GM12878 (cell line): Measurements from ENCODE around the gene BAZ2A. TPM values are rescaled to one million over a fixed set of nuclear protein-coding genes. Genes with fewer than 3 reads are reported as not detected.

ENCODE experiments used
- ATAC-seq: fragments of 200-7000 bp; cut with Tn5 transposase; 3 replicates; pipeline ENCODE4 v1.9.1; 2020; ENCODE audit warnings: mild to moderate bottlenecking, moderate library complexity
- BruUV-seq: library from RNA; stranded (reverse); fragments of 400-500 nt; replicated peaks from 2 replicates; lab custom pipeline; 2021; lab: Mats Ljungman, UMichigan
- CTCF ChIA-PET: fragments of 300-600 bp; sonication (Branson Sonifier 250); formaldehyde crosslinking; extraction: SDS; loops from one replicate; lab custom pipeline; 2021; ENCODE audit warnings: inconsistent platforms; lab: Yijun Ruan, JAX
- POLR2A ChIA-PET: fragments of 350-600 bp; formaldehyde crosslinking; extraction: SDS; loops from one replicate; lab custom pipeline; 2021; ENCODE audit warnings: inconsistent platforms; lab: Charles Lee
- RAD21 ChIA-PET: fragments of 300-600 bp; sonication (Branson Sonifier 250); formaldehyde crosslinking; loops from one replicate; lab custom pipeline; 2023; ENCODE audit warnings: antibody characterized with exemption; ENCODE audit not compliant: unreplicated experiment; lab: Charles Lee
- SMC1A ChIA-PET: fragments of 300-600 bp; sonication (Branson Sonifier 250); formaldehyde crosslinking; loops from one replicate; lab custom pipeline; 2023; ENCODE audit not compliant: unreplicated experiment, uncharacterized antibody; lab: Charles Lee
- DNase-seq: peaks from one replicate; pipeline ENCODE4 v3.0.0-alpha.2; 2011; ENCODE audit warnings: low read depth, low spot score
- FAIRE-seq: peaks from 3 replicates; lab custom pipeline; 2011; peaks lifted over from hg19 to GRCh38; lab: Jason Lieb, UNC
- H2AFZ ChIP-seq: 2 replicates; pipeline ENCODE4 v1.6.0; 2011; ENCODE audit warnings: low read depth, low read length, control low read depth; ENCODE audit not compliant: control insufficient read depth
- H3K27ac ChIP-seq: 2 replicates; pipeline ENCODE4 v1.5.1; 2011; ENCODE audit warnings: control low read depth; ENCODE audit not compliant: control insufficient read depth, insufficient read depth
- H3K27me3 ChIP-seq, 2 experiments: replicated peaks in 1 of 2; 2 replicates each; pipeline versions ENCODE4 v1.6.0 to v1.6.1; 2011; ENCODE audit warnings: low read length in 1 of 2; ENCODE audit not compliant: control insufficient read depth in 2 of 2, insufficient read depth in 2 of 2
- H3K36me3 ChIP-seq, 2 experiments: 2 replicates each; pipeline ENCODE4 v1.5.1; 2011; ENCODE audit warnings: low read length in 1 of 2; ENCODE audit not compliant: control insufficient read depth in 2 of 2, insufficient read depth in 2 of 2
- H3K4me1 ChIP-seq: 2 replicates; pipeline ENCODE4 v1.6.1; 2011; ENCODE audit warnings: mild to moderate bottlenecking, low read length, moderate library complexity, mixed read lengths; ENCODE audit not compliant: control insufficient read depth, insufficient read depth
- H3K4me2 ChIP-seq: 2 replicates; pipeline ENCODE4 v1.6.0; 2011; ENCODE audit warnings: control low read depth; ENCODE audit not compliant: control insufficient read depth, insufficient read depth
- H3K4me3 ChIP-seq: fragments of 200-600 bp; sonication (generic); 2 replicates; pipeline ENCODE4 v1.5.1; 2016
- H3K79me2 ChIP-seq: 2 replicates; pipeline ENCODE4 v1.6.0; 2011; ENCODE audit warnings: low read length; ENCODE audit not compliant: control insufficient read depth, insufficient read depth
- H3K9ac ChIP-seq: 2 replicates; pipeline ENCODE4 v1.8.0; 2011; ENCODE audit warnings: low read length, control low read depth, mixed read lengths; ENCODE audit not compliant: control insufficient read depth, insufficient read depth
- H3K9me3 ChIP-seq: replicated peaks from 3 replicates; pipeline ENCODE4 v1.5.1; 2011; ENCODE audit warnings: mild to moderate bottlenecking, low read length; ENCODE audit not compliant: control insufficient read depth, insufficient read depth
- H4K20me1 ChIP-seq: 2 replicates; pipeline ENCODE4 v1.6.0; 2011; ENCODE audit not compliant: control insufficient read depth, insufficient read depth
- BCL3 ChIP-seq: IDR thresholded peaks from 2 replicates; pipeline ENCODE4 v1.6.1; 2011; ENCODE audit warnings: borderline replicate concordance, low read depth, mild to moderate bottlenecking, moderate library complexity, low read length; ENCODE audit not compliant: insufficient read depth, poor library complexity, severe bottlenecking
- NFIC ChIP-seq: IDR thresholded peaks from 2 replicates; pipeline ENCODE4 v1.6.1; 2012; ENCODE audit warnings: low read depth, mild to moderate bottlenecking, inconsistent platforms, low read length, moderate library complexity
- ZBTB11 ChIP-seq: fragments of 450-650 bp; formaldehyde crosslinking; IDR thresholded peaks from 2 replicates; pipeline ENCODE4 v1.5.0; 2022; ENCODE audit warnings: mild to moderate bottlenecking, missing genetic modification characterization
- WGBS: methylation state at CpG from one replicate; pipeline ENCODE4 v1.1.6; 2016; ENCODE audit warnings: low lambda C conversion rate; ENCODE audit not compliant: insufficient replicate concordance, insufficient coverage; ENCODE audit errors: missing lambda C conversion rate; 5-methylcytosine and 5-hydroxymethylcytosine counted together
- in situ Hi-C: fragments of 300-500 bp; cut with MboI; formaldehyde crosslinking; loops from 9 replicates; pipeline ENCODE4 v1.14.3; 2018; ENCODE audit warnings: mixed read lengths
- intact Hi-C: fragments of 100-400 bp; cut with micrococcal nuclease; formaldehyde crosslinking; loops from one replicate; pipeline ENCODE4 v1.14.2; 2022; ENCODE audit not compliant: unreplicated experiment
- polyA plus RNA-seq, 11 experiments: library from polyadenylated mRNA; depleted of rRNA in 4 of 11; unstranded in 6 of 11; stranded (reverse) in 5 of 11; fragments of >200 nt; fragmentation: Nextera tagmentation in 4 of 11; fragmentation: Illumina TruSeq in 1 of 11; extraction: Ambion mirVana in 4 of 11; extraction: Trizol in 1 of 11; gene quantifications; 1 replicate in 1 of 11; 2 replicates in 10 of 11; pipeline versions ENCODE4 v1.2.1 to v1.2.3, GENCODE V29; 2011 to 2016; ENCODE audit warnings: inconsistent platforms in 2 of 11, missing spikeins in 2 of 11, low read depth in 1 of 11
- total RNA-seq, 4 experiments: library from RNA; depleted of rRNA in 3 of 4; stranded (reverse); fragments of >200 nt in 3 of 4; fragmentation: Illumina TruSeq in 1 of 4; extraction: Trizol in 1 of 4; gene quantifications; 2 replicates each; pipeline versions ENCODE4 v1.2.1 to v1.2.3, GENCODE V29; 2013 to 2021

The BAZ2A gene
- total and polyA plus RNA-seq, 10 of the 15 experiments (the other 5 are each of a cell fraction or from before 2014, with no cell fraction given), result 4.8 to 90.2 (median 29.9) TPM

DNA sequence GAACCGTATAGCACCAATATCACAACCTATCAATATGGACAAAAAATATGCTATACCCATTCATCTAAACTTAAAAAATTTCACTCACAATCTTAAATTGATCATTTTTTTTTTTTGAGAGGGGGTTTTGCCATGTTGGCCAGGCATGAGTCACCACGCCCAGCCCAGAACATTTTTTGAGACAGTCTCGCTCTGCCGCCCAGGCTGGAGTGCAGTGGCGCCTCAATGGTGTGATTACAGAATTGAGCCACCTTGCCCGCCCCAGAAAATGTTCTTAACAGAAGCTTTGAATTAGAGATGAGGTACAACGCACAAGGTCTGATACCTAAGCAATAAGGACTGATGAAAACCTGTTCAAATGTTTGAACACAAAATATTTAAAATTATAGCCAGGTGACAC lies 31.4 kb upstream of the BAZ2A start:
- no peak overlapping the region for H3K9ac ChIP-seq
- WGBS, result 45% methylated on average over 7 of the region's 7 CpGs
- H3K27me3 ChIP-seq, result no peaks in the 10 kb centered on the region
- FAIRE-seq, result no peak
- no peak for DNase-seq
- H3K27ac ChIP-seq, result no peak overlapping the region
- H3K36me3 ChIP-seq, result peaks cover 4 to 19% of the 10 kb centered on the region in 2 experiments
- no peak overlapping the region for H2AFZ ChIP-seq
- TF ChIP-seq BCL3, result peak; percentile 24
- no peak for TF ChIP-seq NFIC
- no peak for TF ChIP-seq ZBTB11 (CRISPR knock-in tag)
- no TSS peak for BruUV-seq
- H3K4me3 ChIP-seq, result no peak overlapping the region
- ChIA-PET RAD21 (interaction anchor here (0.9 to 1.1 kb wide), 3 partner anchors 22 to 33 kb away, joined by 3 to 4 read pairs (median 4); no protein-coding TSS in a partner anchor), CTCF (interaction anchor here (0.6 to 1.7 kb wide), 2 partner anchors 18 to 25 kb away, joined by 3 to 7 read pairs; no protein-coding TSS in a partner anchor), POLR2A (interaction anchor here (0.6 to 2.0 kb wide), 10 partner anchors 14 to 305 kb away, joined by 3 to 7 read pairs (median 5); no protein-coding TSS in a partner anchor), SMC1A (interaction anchor here (0.6 to 3.9 kb wide), 7 partner anchors 8 to 323 kb away, joined by 3 to 20 read pairs (median 3); partner anchors contain the start of gene IL23A)
- in situ Hi-C loops (no loop called here), intact Hi-C loops (no loop called here)
- H3K4me2 ChIP-seq, result no peak overlapping the region
- peaks cover 15% of the 10 kb centered on the region for H3K4me1 ChIP-seq
- H4K20me1 ChIP-seq, result no peaks in the 10 kb centered on the region
- no peaks in the 10 kb centered on the region for H3K9me3 ChIP-seq
- peak; percentile 63 for ATAC-seq
- H3K79me2 ChIP-seq, result no peaks in the 10 kb centered on the region; the same call in 1 of the 2 replicates
